Measurements from ENCODE around the gene EXOC2. TPM values are rescaled to one million over a fixed set of nuclear protein-coding genes. Genes with fewer than 3 reads are reported as not detected.

Gene EXOC2
- total RNA-seq, 1 experiment from 2014 or later, result 24.5 TPM

- Histone ChIP-seq H3K4me1 (ENCODE audit: control insufficient read depth in 1 of 2, insufficient read depth in 2 of 2, low read length in 2 of 2) (no peaks in the 10 kb centered on the region), H3K36me3 (ENCODE audit: control insufficient read depth in 1 of 2, insufficient read depth in 2 of 2, low read length in 2 of 2) (no peaks in the 10 kb centered on the region), H4K20me1 (ENCODE audit: insufficient read depth) (no peaks in the 10 kb centered on the region; the same call in 1 of the 2 replicates), H3K9me3 (ENCODE audit: control insufficient read depth in 1 of 2, insufficient read depth in 1 of 2, low read depth in 1 of 2, low read length in 2 of 2) (no peaks in the 10 kb centered on the region), H3K27ac (ENCODE audit: low read depth, low read length) (no peak overlapping the region), H3K9ac (ENCODE audit: low read length) (no peak overlapping the region), H2AFZ (ENCODE audit: low read depth, low read length, poor library complexity, severe bottlenecking) (no peak overlapping the region), H3K4me3 (replicated peaks in 1 of 2; ENCODE audit: low read depth in 1 of 2, low read length in 2 of 2) (no peak overlapping the region), H3K9me2 (ENCODE audit: insufficient read depth) (no peaks in the 10 kb centered on the region), H3K79me2 (ENCODE audit: insufficient read depth, low read length) (no peaks in the 10 kb centered on the region), H3K4me2 (ENCODE audit: low read length) (no peak overlapping the region), H3K27me3 (ENCODE audit: insufficient read depth, low read length) (peaks cover 4% of the 10 kb centered on the region)
- ATAC-seq (no peak), DNase-seq (ENCODE audit: low read depth, low spot score) (no peak)
- POLR2A ChIA-PET, result no interaction called here
- TF ChIP-seq RAD21 (IDR thresholded peaks at IDR 0.05; ENCODE audit: low read depth) (no peak), ZFX (IDR thresholded peaks at IDR 0.05) (no peak), ZNF274 (IDR thresholded peaks at IDR 0.05; ENCODE audit: low read depth, low read length) (no peak), SP1 (IDR thresholded peaks at IDR 0.05; ENCODE audit: low read depth) (no peak)
- TF ChIP-seq, protein P1, sequence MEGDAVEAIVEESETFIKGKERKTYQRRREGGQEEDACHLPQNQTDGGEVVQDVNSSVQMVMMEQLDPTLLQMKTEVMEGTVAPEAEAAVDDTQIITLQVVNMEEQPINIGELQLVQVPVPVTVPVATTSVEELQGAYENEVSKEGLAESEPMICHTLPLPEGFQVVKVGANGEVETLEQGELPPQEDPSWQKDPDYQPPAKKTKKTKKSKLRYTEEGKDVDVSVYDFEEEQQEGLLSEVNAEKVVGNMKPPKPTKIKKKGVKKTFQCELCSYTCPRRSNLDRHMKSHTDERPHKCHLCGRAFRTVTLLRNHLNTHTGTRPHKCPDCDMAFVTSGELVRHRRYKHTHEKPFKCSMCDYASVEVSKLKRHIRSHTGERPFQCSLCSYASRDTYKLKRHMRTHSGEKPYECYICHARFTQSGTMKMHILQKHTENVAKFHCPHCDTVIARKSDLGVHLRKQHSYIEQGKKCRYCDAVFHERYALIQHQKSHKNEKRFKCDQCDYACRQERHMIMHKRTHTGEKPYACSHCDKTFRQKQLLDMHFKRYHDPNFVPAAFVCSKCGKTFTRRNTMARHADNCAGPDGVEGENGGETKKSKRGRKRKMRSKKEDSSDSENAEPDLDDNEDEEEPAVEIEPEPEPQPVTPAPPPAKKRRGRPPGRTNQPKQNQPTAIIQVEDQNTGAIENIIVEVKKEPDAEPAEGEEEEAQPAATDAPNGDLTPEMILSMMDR (IDR thresholded peaks at IDR 0.05 in 2 of 3, conservative IDR thresholded peaks at IDR 0.05 in 1 of 3; ENCODE audit: borderline replicate concordance in 1 of 3, insufficient read depth in 1 of 3, low read depth in 2 of 3, low read length in 2 of 3), result no peak
- BruUV-seq (replicated peaks), result no TSS peak
- CTCF ChIA-PET, result no interaction called here
- intact Hi-C loops (cut with micrococcal nuclease), result no loop called here
- RAD21 ChIA-PET (ENCODE audit: low non-redundant PET in 1 of 2, low total read pairs in 2 of 2, uncharacterized antibody in 2 of 2, unreplicated experiment in 2 of 2), result no interaction called here
Measured at GRCh38 chr6:713351-713750, 20.4 kb upstream of the EXOC2 start.

GRCh38 chr6:712805-713204 is 19.9 kb upstream of the EXOC2 start:
- Histone ChIP-seq H3K9me2 (ENCODE audit: insufficient read depth) (no peaks in the 10 kb centered on the region), H3K79me2 (ENCODE audit: insufficient read depth, low read length) (no peaks in the 10 kb centered on the region), H2AFZ (ENCODE audit: low read depth, low read length, poor library complexity, severe bottlenecking) (no peak overlapping the region), H3K9ac (ENCODE audit: low read length) (no peak overlapping the region), H3K4me2 (ENCODE audit: low read length) (no peak overlapping the region), H3K4me3 (replicated peaks in 1 of 2; ENCODE audit: low read depth in 1 of 2, low read length in 2 of 2) (no peak overlapping the region), H3K27me3 (ENCODE audit: insufficient read depth, low read length) (peaks cover 9% of the 10 kb centered on the region), H3K9me3 (ENCODE audit: control insufficient read depth in 1 of 2, insufficient read depth in 1 of 2, low read depth in 1 of 2, low read length in 2 of 2) (no peaks in the 10 kb centered on the region), H3K4me1 (ENCODE audit: control insufficient read depth in 1 of 2, insufficient read depth in 2 of 2, low read length in 2 of 2) (no peaks in the 10 kb centered on the region), H3K36me3 (ENCODE audit: control insufficient read depth in 1 of 2, insufficient read depth in 2 of 2, low read length in 2 of 2) (no peaks in the 10 kb centered on the region), H4K20me1 (ENCODE audit: insufficient read depth) (no peaks in the 10 kb centered on the region; the same call in 1 of the 2 replicates), H3K27ac (ENCODE audit: low read depth, low read length) (no peak overlapping the region)
- ATAC-seq (no peak), DNase-seq (ENCODE audit: low read depth, low spot score) (no peak)
- no peak for TF ChIP-seq YY1 (IDR thresholded peaks at IDR 0.05; ENCODE audit: extremely low read depth, insufficient replicate concordance, low read depth, low read length)
- no peak for TF ChIP-seq ZFX (IDR thresholded peaks at IDR 0.05)
- no peak for TF ChIP-seq SIN3A (IDR thresholded peaks at IDR 0.05; ENCODE audit: low read depth)
- no peak for TF ChIP-seq POLR2AphosphoS5 (IDR thresholded peaks at IDR 0.05; ENCODE audit: low read depth, low read length)
- no peak for TF ChIP-seq POLR2A (IDR thresholded peaks at IDR 0.05; ENCODE audit: borderline replicate concordance, extremely low read depth, insufficient read depth, insufficient read length)
- TF ChIP-seq SP1 (IDR thresholded peaks at IDR 0.05; ENCODE audit: low read depth), result no peak
- TF ChIP-seq FOSL1 (IDR thresholded peaks at IDR 0.05; ENCODE audit: low read depth), result no peak
- no peak for TF ChIP-seq ELF1 (IDR thresholded peaks at IDR 0.05; ENCODE audit: borderline replicate concordance, low read depth)
- ChIA-PET CTCF (no interaction called here), RAD21 (ENCODE audit: low non-redundant PET in 1 of 2, low total read pairs in 2 of 2, uncharacterized antibody in 2 of 2, unreplicated experiment in 2 of 2) (no interaction called here), POLR2A (no interaction called here)
- BruUV-seq (replicated peaks), result no TSS peak
- intact Hi-C loops (cut with micrococcal nuclease), result no loop called here

All from HCT116 (cell line).